DMS114 treated with DMSO at 0.1 percent for 48 hours (cell line): ENCODE measurements around the gene MEF2A.
A peak's percentile ranks its signal among the peaks of the same experiment; 100 is the strongest.

ENCODE experiments used
- DNase-seq: peaks from one replicate; lab custom pipeline; 2025; ENCODE audit not compliant: unreplicated experiment; lab: John Stamatoyannopoulos, UW

Gene MEF2A

GRCh38 chr15:99702895-99703602, 137.3 kb downstream of the MEF2A start:
- peak; percentile 43 for DNase-seq

- peak; percentile 46 for DNase-seq
Observed at GRCh38 chr15:99703603-99704443, 138.0 kb downstream of the MEF2A start.

GRCh38 chr15:99704444-99704838, 138.7 kb downstream of the MEF2A start:
- peak; percentile 90 for DNase-seq

GRCh38 chr15:99706557-99707303, 140.9 kb downstream of the MEF2A start:
- DNase-seq, result no peak

- DNase-seq, result no peak
Observed at GRCh38 chr15:99707473-99708270, 141.9 kb downstream of the MEF2A start.

- DNase-seq, result no peak
Observed at GRCh38 chr15:99708563-99708962, 142.8 kb downstream of the MEF2A start.

GRCh38 chr15:99709243-99709986, 143.6 kb downstream of the MEF2A start:
- no peak for DNase-seq

GRCh38 chr15:99711625-99712024, 145.8 kb downstream of the MEF2A start:
- DNase-seq, result no peak

GRCh38 chr15:99712415-99712814, 146.6 kb downstream of the MEF2A start:
- DNase-seq, result no peak

- DNase-seq, result no peak
Observed at GRCh38 chr15:99716540-99717095, 150.8 kb downstream of the MEF2A start.

GRCh38 chr15:99717161-99718009, 151.6 kb downstream of the MEF2A start:
- no peak for DNase-seq

GRCh38 chr15:99718421-99718820, 152.6 kb downstream of the MEF2A start:
- no peak for DNase-seq

- DNase-seq, result no peak
Observed at GRCh38 chr15:99719096-99719541, 153.3 kb downstream of the MEF2A start.

- no peak for DNase-seq
Observed at GRCh38 chr15:99720533-99720932, 154.7 kb downstream of the MEF2A start.

GRCh38 chr15:99721104-99721778, 155.5 kb downstream of the MEF2A start:
- no peak for DNase-seq

- DNase-seq, result no peak
Observed at GRCh38 chr15:99721896-99722295, 156.1 kb downstream of the MEF2A start.

- DNase-seq, result no peak
Observed at GRCh38 chr15:99722406-99722805, 156.6 kb downstream of the MEF2A start.

- DNase-seq, result no peak
Observed at GRCh38 chr15:99726333-99726732, 160.5 kb downstream of the MEF2A start.
